HG02870 (cell line): ENCODE data around the gene GPRC5B.

Experiments
- ATAC-seq: cut with Tn5 transposase; IDR thresholded peaks from one replicate; pipeline ENCODE4 v1.9.1; 2021; ENCODE audit warnings: mild to moderate bottlenecking, moderate library complexity; ENCODE audit not compliant: unreplicated experiment

Gene GPRC5B

GRCh38 chr16:19850131-19850817 is 34.4 kb downstream of the GPRC5B start:
- ATAC-seq, result no peak

GRCh38 chr16:19848756-19849155 is 35.9 kb downstream of the GPRC5B start:
- no peak for ATAC-seq

GRCh38 chr16:19846436-19846835 is 38.2 kb downstream of the GPRC5B start:
- ATAC-seq, result no peak

GRCh38 chr16:19844945-19845641 is 39.6 kb downstream of the GPRC5B start:
- ATAC-seq, result no peak

GRCh38 chr16:19843371-19843770 is 41.3 kb downstream of the GPRC5B start:
- no peak for ATAC-seq

GRCh38 chr16:19842426-19843157 is 42.1 kb downstream of the GPRC5B start:
- ATAC-seq, result no peak

- no peak for ATAC-seq
Observed at GRCh38 chr16:19841184-19841583, 43.5 kb downstream of the GPRC5B start.

- ATAC-seq, result no peak
Observed at GRCh38 chr16:19840524-19841110, 44.0 kb downstream of the GPRC5B start.

- ATAC-seq, result no peak
Observed at GRCh38 chr16:19837984-19838707, 46.5 kb downstream of the GPRC5B start.

- no peak for ATAC-seq
Observed at GRCh38 chr16:19837331-19837980, 47.2 kb downstream of the GPRC5B start.

- no peak for ATAC-seq
Observed at GRCh38 chr16:19835968-19836421, 48.7 kb downstream of the GPRC5B start.

GRCh38 chr16:19835196-19835595 is 49.5 kb downstream of the GPRC5B start:
- ATAC-seq, result no peak

GRCh38 chr16:19833581-19833980 is 51.1 kb downstream of the GPRC5B start:
- ATAC-seq, result no peak

- ATAC-seq, result no peak
Observed at GRCh38 chr16:19833176-19833575, 51.5 kb downstream of the GPRC5B start.

GRCh38 chr16:19831678-19832077 is 53.0 kb downstream of the GPRC5B start:
- ATAC-seq, result no peak

- ATAC-seq, result no peak
Observed at GRCh38 chr16:19830902-19831560, 53.6 kb downstream of the GPRC5B start.

GRCh38 chr16:19829844-19830692 is 54.6 kb downstream of the GPRC5B start:
- no peak for ATAC-seq

- no peak for ATAC-seq
Observed at GRCh38 chr16:19824216-19824615, 60.4 kb downstream of the GPRC5B start.

GRCh38 chr16:19823322-19823721 is 61.3 kb downstream of the GPRC5B start:
- ATAC-seq, result no peak
